Vagina (tissue), 2 donors: Measurements from ENCODE around the gene MERTK.

ENCODE experiments used
- CTCF ChIP-seq, 3 experiments: fragments of 450-650 bp in 2 of 3; fragments of 200-600 bp in 1 of 3; sonication (generic) in 1 of 3; IDR thresholded peaks; one replicate each; pipeline ENCODE4 v1.5.1; 2017 to 2019; ENCODE audit warnings: antibody characterized with exemption in 3 of 3, mild to moderate bottlenecking in 2 of 3, moderate library complexity in 2 of 3
- POLR2A ChIP-seq, 2 donors: fragments of 450-650 bp; IDR thresholded peaks; one replicate each; pipeline ENCODE4 v1.6.1; 2017; ENCODE audit warnings: antibody characterized with exemption in 2 of 2, mild to moderate bottlenecking in 2 of 2, moderate library complexity in 2 of 2
- POLR2AphosphoS5 ChIP-seq, 2 donors: sonication (generic); formaldehyde crosslinking; IDR thresholded peaks; one replicate each; pipeline ENCODE4 v1.9.0; 2017; ENCODE audit warnings: antibody characterized with exemption in 2 of 2, mild to moderate bottlenecking in 2 of 2, low read depth in 1 of 2; ENCODE audit not compliant: insufficient read depth in 1 of 2

GRCh38 chr2:112059671-112060070 lies 161.3 kb downstream of the MERTK start:
- TF ChIP-seq CTCF (IDR thresholded peaks at IDR 0.05) (no peak), POLR2A (IDR thresholded peaks at IDR 0.05) (no peak), POLR2AphosphoS5 (IDR thresholded peaks at IDR 0.05; ENCODE audit: insufficient read depth in 1 of 2, low read depth in 1 of 2) (no peak)
